Upper lobe of left lung (tissue), 4 donors: ENCODE results near the gene APOBEC3C.

Experiments
- CTCF ChIP-seq, 6 experiments: fragments of 450-650 bp in 4 of 6; fragments of 200-600 bp in 2 of 6; sonication (generic) in 2 of 6; IDR thresholded peaks; one replicate each; pipeline ENCODE4 v1.5.1; 2016 to 2019; ENCODE audit warnings: antibody characterized with exemption in 6 of 6
- POLR2A ChIP-seq, 4 donors: fragments of 450-650 bp; IDR thresholded peaks; one replicate each; pipeline ENCODE4 v1.5.1; 2016 to 2017; ENCODE audit warnings: antibody characterized with exemption in 4 of 4, mild to moderate bottlenecking in 2 of 4
- POLR2AphosphoS5 ChIP-seq, 2 donors: sonication (generic); formaldehyde crosslinking; IDR thresholded peaks; one replicate each; pipeline ENCODE4 v1.5.1; 2017; ENCODE audit warnings: antibody characterized with exemption in 2 of 2

DNA sequence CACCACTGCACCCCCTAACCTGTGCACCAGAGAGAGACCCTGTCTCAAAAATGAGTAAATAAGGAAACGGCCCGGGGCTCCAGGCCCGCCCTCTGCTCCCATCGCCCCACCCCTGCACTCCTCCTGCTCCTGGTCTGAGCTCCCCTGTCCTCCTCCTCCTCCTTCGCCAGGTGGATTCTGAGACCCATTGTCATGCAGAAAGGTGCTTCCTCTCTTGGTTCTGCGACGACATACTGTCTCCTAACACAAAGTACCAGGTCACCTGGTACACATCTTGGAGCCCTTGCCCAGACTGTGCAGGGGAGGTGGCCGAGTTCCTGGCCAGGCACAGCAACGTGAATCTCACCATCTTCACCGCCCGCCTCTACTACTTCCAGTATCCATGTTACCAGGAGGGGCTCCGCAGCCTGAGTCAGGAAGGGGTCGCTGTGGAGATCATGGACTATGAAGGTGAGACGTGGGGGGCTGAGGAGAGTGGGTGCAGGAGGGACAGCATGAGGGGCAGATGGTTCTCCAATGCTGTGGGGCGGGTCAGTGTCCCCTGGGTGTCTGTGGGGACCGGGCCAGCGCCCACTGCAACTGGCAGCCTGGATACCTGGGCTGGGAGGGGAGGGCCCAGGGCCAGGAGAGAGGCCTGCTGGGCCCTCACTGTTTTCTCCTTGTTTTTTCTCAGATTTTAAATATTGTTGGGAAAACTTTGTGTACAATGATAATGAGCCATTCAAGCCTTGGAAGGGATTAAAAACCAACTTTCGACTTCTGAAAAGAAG lies 3.7 kb downstream of the APOBEC3C start:
- no peak for TF ChIP-seq CTCF (IDR thresholded peaks at IDR 0.05)
- TF ChIP-seq POLR2A (IDR thresholded peaks at IDR 0.05), result no peak
- TF ChIP-seq POLR2AphosphoS5 (IDR thresholded peaks at IDR 0.05), result no peak
